H1 (cell line): ENCODE data around the gene TTC4. TPM values are rescaled to one million over a fixed set of nuclear protein-coding genes. Genes with fewer than 3 reads are reported as not detected.

Source experiments
- CTCF ChIA-PET: fragments of 300-600 bp; sonication (Branson Sonifier 250); formaldehyde crosslinking; loops from one replicate; lab custom pipeline; 2021; ENCODE audit not compliant: partially characterized antibody; lab: Charles Lee
- POLR2A ChIA-PET: fragments of 300-600 bp; sonication (Branson Sonifier 250); formaldehyde crosslinking; loops from one replicate; lab custom pipeline; 2021; ENCODE audit warnings: inconsistent platforms; ENCODE audit not compliant: partially characterized antibody; lab: Charles Lee
- DNase-seq, 2 experiments: peaks; one replicate each; pipeline versions ENCODE4 v3.0.0 to v3.0.0-alpha.2; 2010 to 2022; ENCODE audit warnings: low spot score in 2 of 2, low read depth in 1 of 2, mixed read lengths in 1 of 2
- FAIRE-seq: peaks from 2 replicates; lab custom pipeline; 2011; peaks lifted over from hg19 to GRCh38; lab: Jason Lieb, UNC
- H2AFZ ChIP-seq: 2 replicates; pipeline ENCODE4 v1.8.1; 2012; ENCODE audit warnings: low read length, inconsistent platforms
- H2AK5ac ChIP-seq: 2 replicates; pipeline ENCODE4 v1.6.1; 2013; ENCODE audit warnings: low read depth, low read length
- H2BK120ac ChIP-seq: replicated peaks from 2 replicates; pipeline ENCODE3; 2013; ENCODE audit warnings: low read depth, low read length, inconsistent platforms
- H2BK12ac ChIP-seq: 2 replicates; pipeline ENCODE4 v1.6.1; 2013; ENCODE audit warnings: low read depth, low read length
- H2BK15ac ChIP-seq: 2 replicates; pipeline ENCODE4 v1.6.1; 2013; ENCODE audit warnings: low read length
- H2BK20ac ChIP-seq: 2 replicates; pipeline ENCODE4 v1.6.1; 2013; ENCODE audit warnings: low read length
- H2BK5ac ChIP-seq: 2 replicates; pipeline ENCODE4 v1.6.1; 2013; ENCODE audit warnings: low read depth, low read length
- H3K14ac ChIP-seq: 2 replicates; pipeline ENCODE4 v1.6.1; 2013; ENCODE audit warnings: inconsistent platforms; ENCODE audit not compliant: insufficient read length
- H3K18ac ChIP-seq: 2 replicates; pipeline ENCODE4 v1.6.1; 2013; ENCODE audit warnings: low read length; ENCODE audit errors: extremely low read depth
- H3K23ac ChIP-seq: 2 replicates; pipeline ENCODE4 v1.6.1; 2013; ENCODE audit warnings: inconsistent platforms; ENCODE audit not compliant: insufficient read length
- H3K23me2 ChIP-seq: 2 replicates; pipeline ENCODE4 v1.6.1; 2013; ENCODE audit warnings: low read depth, low read length
- H3K27ac ChIP-seq: 2 replicates; pipeline ENCODE4 v1.6.1; 2011; ENCODE audit warnings: low read depth, low read length, inconsistent platforms
- H3K27me3 ChIP-seq, 4 experiments: replicated peaks in 1 of 4; 1 replicate in 1 of 4; 2 replicates in 3 of 4; pipeline versions ENCODE4 v1.6.1 to v1.8.1; 2011 to 2013; ENCODE audit warnings: low read length in 3 of 4, mild to moderate bottlenecking in 3 of 4, inconsistent platforms in 2 of 4, mixed read lengths in 2 of 4, moderate library complexity in 1 of 4; ENCODE audit not compliant: control insufficient read depth in 3 of 4, insufficient read depth in 3 of 4; ENCODE audit errors: extremely low read depth in 1 of 4
- H3K36me3 ChIP-seq, 4 experiments: 2 replicates each; pipeline versions ENCODE4 v1.6.1 to v1.8.1; 2011 to 2013; ENCODE audit warnings: mild to moderate bottlenecking in 4 of 4, low read length in 3 of 4, moderate library complexity in 2 of 4, control low read depth in 1 of 4, inconsistent platforms in 1 of 4; ENCODE audit not compliant: insufficient read depth in 4 of 4, control insufficient read depth in 2 of 4
- H3K4ac ChIP-seq: replicated peaks from 2 replicates; pipeline ENCODE3; 2013; ENCODE audit warnings: low read length, low read depth, mixed read lengths, inconsistent platforms; ENCODE audit not compliant: insufficient read length
- H3K4me1 ChIP-seq, 4 experiments: replicated peaks in 1 of 4; 1 replicate in 1 of 4; 2 replicates in 3 of 4; pipeline versions ENCODE4 v1.6.1 to v1.8.1; 2011 to 2013; ENCODE audit warnings: low read length in 3 of 4, inconsistent platforms in 2 of 4, mixed read lengths in 1 of 4; ENCODE audit not compliant: insufficient read depth in 4 of 4, control insufficient read depth in 3 of 4
- H3K4me2 ChIP-seq, 2 experiments: 2 replicates each; pipeline versions ENCODE4 v1.6.1 to v1.8.1; 2011 to 2013; ENCODE audit warnings: low read depth in 2 of 2, low read length in 2 of 2, control low read depth in 1 of 2, inconsistent platforms in 1 of 2, mild to moderate bottlenecking in 1 of 2; ENCODE audit not compliant: insufficient read depth in 1 of 2
- H3K4me3 ChIP-seq, 4 experiments: fragments of 200-600, 300-600 bp in 1 of 4; sonication (generic), shearing (Covaris generic), sonication (Bioruptor Twin) in 1 of 4; 2 replicates each; pipeline versions ENCODE4 v1.5.1 to v1.8.1; 2011 to 2016; ENCODE audit warnings: low read length in 4 of 4, low read depth in 3 of 4, control low read depth in 2 of 4, inconsistent platforms in 2 of 4, mild to moderate bottlenecking in 2 of 4, mixed read lengths in 1 of 4, moderate library complexity in 1 of 4; ENCODE audit not compliant: insufficient read depth in 2 of 4; ENCODE audit errors: extremely low read depth in 1 of 4
- H3K56ac ChIP-seq: replicated peaks from 2 replicates; pipeline ENCODE3; 2013; ENCODE audit warnings: low read depth, mild to moderate bottlenecking, mixed read lengths, low read length, inconsistent platforms; ENCODE audit not compliant: insufficient read length
- H3K79me1 ChIP-seq: 2 replicates; pipeline ENCODE4 v1.6.1; 2013; ENCODE audit warnings: low read depth, low read length, control low read depth
- H3K79me2 ChIP-seq, 2 experiments: 2 replicates each; pipeline versions ENCODE4 v1.6.1 to v1.8.1; 2012 to 2013; ENCODE audit warnings: low read length in 2 of 2, mild to moderate bottlenecking in 2 of 2, inconsistent platforms in 1 of 2; ENCODE audit not compliant: insufficient read depth in 2 of 2, control insufficient read depth in 1 of 2
- H3K9ac ChIP-seq, 4 experiments: replicated peaks in 1 of 4; 1 replicate in 1 of 4; 2 replicates in 3 of 4; pipeline versions ENCODE4 v1.6.1 to v1.8.1; 2011 to 2013; ENCODE audit warnings: low read depth in 3 of 4, low read length in 3 of 4, control low read depth in 2 of 4, mild to moderate bottlenecking in 2 of 4, moderate library complexity in 2 of 4, inconsistent platforms in 1 of 4; ENCODE audit errors: extremely low read depth in 1 of 4
- H3K9me3 ChIP-seq, 2 experiments: 2 replicates each; pipeline versions ENCODE4 v1.6.1 to v1.8.1; 2012 to 2013; ENCODE audit warnings: mild to moderate bottlenecking in 2 of 2, moderate library complexity in 2 of 2, control low read depth in 1 of 2, inconsistent platforms in 1 of 2, low read depth in 1 of 2, low read length in 1 of 2, mixed read lengths in 1 of 2; ENCODE audit not compliant: insufficient read depth in 2 of 2
- H4K20me1 ChIP-seq, 2 experiments: replicated peaks in 1 of 2; 2 replicates each; pipeline versions ENCODE3 to v1.8.1; 2011 to 2013; ENCODE audit warnings: inconsistent platforms in 2 of 2, low read length in 2 of 2, mild to moderate bottlenecking in 1 of 2; ENCODE audit not compliant: insufficient read depth in 2 of 2, control insufficient read depth in 1 of 2
- H4K5ac ChIP-seq: 2 replicates; pipeline ENCODE4 v1.6.1; 2013; ENCODE audit warnings: low read length, low read depth, mixed read lengths, inconsistent platforms; ENCODE audit not compliant: insufficient read length
- H4K8ac ChIP-seq: 2 replicates; pipeline ENCODE4 v1.8.0; 2013; ENCODE audit warnings: mild to moderate bottlenecking, moderate library complexity, low read length, inconsistent platforms; ENCODE audit not compliant: insufficient read depth; ENCODE audit errors: extremely low read depth
- H4K91ac ChIP-seq: replicated peaks from 2 replicates; pipeline ENCODE3; 2013; ENCODE audit warnings: low read length, mixed read lengths, inconsistent platforms; ENCODE audit not compliant: insufficient read length
- BRCA1 ChIP-seq: IDR thresholded peaks from 2 replicates; pipeline ENCODE4 v1.6.1; 2012; ENCODE audit warnings: low read depth, low read length, improper control_type of control experiment
- KDM1A ChIP-seq: fragments of 200-600, 300-600 bp; sonication (generic); IDR thresholded peaks from 2 replicates; pipeline ENCODE4 v1.7.1; 2016; ENCODE audit warnings: mild to moderate bottlenecking, low read length, borderline replicate concordance
- KDM5A ChIP-seq: fragments of 200-600 bp; IDR thresholded peaks from 2 replicates; pipeline ENCODE4 v1.7.1; 2012; ENCODE audit warnings: mild to moderate bottlenecking, low read length, inconsistent platforms, mixed read lengths
- NANOG ChIP-seq: IDR thresholded peaks from 2 replicates; pipeline ENCODE4 v1.6.1; 2011; ENCODE audit warnings: low read length, low read depth, mild to moderate bottlenecking, inconsistent platforms; ENCODE audit not compliant: insufficient read depth, poor library complexity, severe bottlenecking
- POLR2AphosphoS5 ChIP-seq: IDR thresholded peaks from 2 replicates; pipeline ENCODE4 v1.6.1; 2011; ENCODE audit warnings: low read depth, low read length
- RBBP5 ChIP-seq: IDR thresholded peaks from 2 replicates; pipeline ENCODE4 v1.7.1; 2012; ENCODE audit warnings: low read depth, mild to moderate bottlenecking, inconsistent platforms, low read length, moderate library complexity, borderline replicate concordance
- RFX5 ChIP-seq: IDR thresholded peaks from 2 replicates; pipeline ENCODE4 v1.6.1; 2011; ENCODE audit warnings: low read depth, low read length, improper control_type of control experiment, borderline replicate concordance
- SIRT6 ChIP-seq: IDR thresholded peaks from one replicate; pipeline ENCODE4 v1.7.1; 2012; ENCODE audit warnings: low read length, inconsistent platforms
- TAF1 ChIP-seq: IDR thresholded peaks from 2 replicates; pipeline ENCODE4 v1.6.1; 2011; ENCODE audit warnings: mild to moderate bottlenecking, low read depth, low read length
- ZNF274 ChIP-seq: IDR thresholded peaks from 2 replicates; pipeline ENCODE4 v1.7.0; 2012; ENCODE audit warnings: low read length, borderline replicate concordance; ENCODE audit errors: extremely low read depth
- WGBS, 2 experiments: shearing (Covaris generic) in 1 of 2; methylation state at CpG; one replicate each; pipeline versions ENCODE4 v1.1.6 to v1.1.7; 2013 to 2015; ENCODE audit warnings: low lambda C conversion rate in 2 of 2, mixed read lengths in 2 of 2, inconsistent platforms in 1 of 2, low coverage in 1 of 2, missing lambda C conversion rate in 1 of 2; ENCODE audit not compliant: insufficient replicate concordance in 2 of 2, insufficient coverage in 1 of 2, insufficient read length in 1 of 2; ENCODE audit errors: extremely low coverage in 1 of 2, missing lambda C conversion rate in 1 of 2; 5-methylcytosine and 5-hydroxymethylcytosine counted together
- polyA plus RNA-seq, 7 experiments: library from polyadenylated mRNA; depleted of rRNA in 3 of 7; stranded (reverse) in 5 of 7; unstranded in 2 of 7; fragments of >200 nt in 5 of 7; fragments of 200-250 nt in 2 of 7; gene quantifications; 1 replicate in 5 of 7; 2 replicates in 1 of 7; 4 replicates in 1 of 7; pipeline versions ENCODE4 v1.2.1 to v1.2.3, GENCODE V29; 2011 to 2013; ENCODE audit warnings: missing spikeins in 2 of 7, mixed read lengths in 2 of 7
- total RNA-seq: library from RNA; stranded (reverse); fragmentation: NEBNext Ultra II Directional; extraction: Animal tissue kit (Norgen Biotek cat#: 25700); gene quantifications from 2 replicates; pipeline ENCODE4 v1.2.1, GENCODE V29; 2021
- TF ChIP-seq, protein P1 (sequence below): IDR thresholded peaks from 2 replicates; pipeline ENCODE4 v1.6.1; 2012; ENCODE audit warnings: low read length, inconsistent platforms

Gene TTC4
- total and polyA plus RNA-seq, 2 of the 8 experiments (the other 6 are each of a cell fraction or from before 2014, with no cell fraction given) = 21.0 to 25.1 TPM

DNA sequence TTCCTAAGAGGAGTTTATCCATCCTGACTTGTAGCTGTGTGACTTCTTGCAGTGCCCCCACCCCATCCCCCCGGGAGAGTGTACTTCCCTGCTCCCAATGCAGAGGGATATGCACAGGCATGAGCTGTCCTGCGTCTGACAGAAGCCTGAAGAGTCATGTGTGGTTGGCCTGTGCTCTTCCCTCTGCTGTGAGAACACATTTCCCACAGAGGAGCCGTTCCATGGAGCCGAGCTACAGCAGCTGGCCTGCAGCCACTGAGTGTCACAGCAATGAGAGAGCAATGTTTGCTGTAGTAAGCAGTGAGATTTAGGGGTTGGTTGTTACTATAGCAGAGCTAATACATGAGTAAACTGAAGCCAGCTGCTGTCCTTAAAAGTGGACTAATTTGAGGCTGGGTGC lies 26.6 kb downstream of the TTC4 start:
- Histone ChIP-seq H4K5ac (no peak overlapping the region), H3K23ac (no peak overlapping the region), H3K18ac (no peak overlapping the region), H2BK20ac (no peak overlapping the region), H3K9ac (no peak overlapping the region), H2AFZ (no peak overlapping the region), H3K79me2 (no peaks in the 10 kb centered on the region), H3K56ac (no peak overlapping the region), H3K4ac (no peak overlapping the region), H4K8ac (no peak overlapping the region), H3K23me2 (no peaks in the 10 kb centered on the region), H3K4me2 (no peak overlapping the region), H2BK15ac (no peak overlapping the region), H3K79me1 (no peaks in the 10 kb centered on the region), H3K4me1 (no peaks in the 10 kb centered on the region), H3K27me3 (no peaks in the 10 kb centered on the region), H3K14ac (no peak overlapping the region), H3K36me3 (peaks cover 6 to 35% (median 24%) of the 10 kb centered on the region in 4 experiments; a peak in 7 of 8 replicates), H4K20me1 (peaks cover 0 to 9% of the 10 kb centered on the region in 2 experiments), H2AK5ac (no peak overlapping the region), H3K27ac (no peak overlapping the region), H3K9me3 (no peaks in the 10 kb centered on the region), H4K91ac (no peak overlapping the region), H2BK5ac (no peak overlapping the region), H2BK12ac (no peak overlapping the region), H2BK120ac (no peak overlapping the region), H3K4me3 (no peak overlapping the region)
- WGBS, 2 experiments = 90% methylated on average over 4 of the region's 4 CpGs; no CpG with 5 or more reads in 1 of the 2 experiments
- ChIA-PET POLR2A (interaction anchor here (1.3 to 1.8 kb wide), 3 partner anchors 10 to 50 kb away, joined by 3 to 5 read pairs (median 4); partner anchors contain the start of gene TTC4), CTCF (interaction anchor here (0.5 to 1.3 kb wide), 4 partner anchors 13 to 594 kb away, joined by 3 to 5 read pairs (median 4); partner anchors contain the start of gene TTC22)
- FAIRE-seq (no peak), DNase-seq (no peak)
- TF ChIP-seq, protein P1, sequence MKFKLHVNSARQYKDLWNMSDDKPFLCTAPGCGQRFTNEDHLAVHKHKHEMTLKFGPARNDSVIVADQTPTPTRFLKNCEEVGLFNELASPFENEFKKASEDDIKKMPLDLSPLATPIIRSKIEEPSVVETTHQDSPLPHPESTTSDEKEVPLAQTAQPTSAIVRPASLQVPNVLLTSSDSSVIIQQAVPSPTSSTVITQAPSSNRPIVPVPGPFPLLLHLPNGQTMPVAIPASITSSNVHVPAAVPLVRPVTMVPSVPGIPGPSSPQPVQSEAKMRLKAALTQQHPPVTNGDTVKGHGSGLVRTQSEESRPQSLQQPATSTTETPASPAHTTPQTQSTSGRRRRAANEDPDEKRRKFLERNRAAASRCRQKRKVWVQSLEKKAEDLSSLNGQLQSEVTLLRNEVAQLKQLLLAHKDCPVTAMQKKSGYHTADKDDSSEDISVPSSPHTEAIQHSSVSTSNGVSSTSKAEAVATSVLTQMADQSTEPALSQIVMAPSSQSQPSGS = no peak
- TF ChIP-seq KDM1A (no peak), POLR2AphosphoS5 (no peak), ZNF274 (no peak), RFX5 (no peak), SIRT6 (no peak), NANOG (no peak), BRCA1 (no peak), KDM5A (no peak), TAF1 (no peak), RBBP5 (no peak)
